ENCODE data around the gene DISC1. TPM values are rescaled to one million over a fixed set of nuclear protein-coding genes. Genes with fewer than 3 reads are reported as not detected.

The DISC1 gene
- total and polyA plus RNA-seq, 5 donors = 2.3 to 7.4 (median 4.6) TPM

- whole genome bisulfite sequencing = 58% methylated on average over 4 of the region's 4 CpGs
- no peak for DNase-seq
- Histone ChIP-seq H3K4me1 (ENCODE audit: control insufficient read depth, insufficient read depth, low read length) (peaks cover 2% of the 10 kb centered on the region), H3K27ac (ENCODE audit: low read length) (no peak overlapping the region), H3K27me3 (ENCODE audit: control insufficient read depth, insufficient read depth) (no peaks in the 10 kb centered on the region), H3K9me3 (ENCODE audit: control insufficient read depth, low read length) (no peaks in the 10 kb centered on the region), H3K4me3 (ENCODE audit: low read length) (no peak overlapping the region)
- intact Hi-C loops (cut with DNase I) = loop anchor here in 1 of 4 donors (10.0 kb wide), 1 partner anchor 117 kb away; no protein-coding TSS in a partner anchor
- ATAC-seq = peak; percentile 56 to 77
Observed at GRCh38 chr1:231981675-231982074, 355.1 kb downstream of the DISC1 start.

- no peak for DNase-seq
- intact Hi-C loops (cut with DNase I) = loop anchor here in 1 of 4 donors (10.0 kb wide), 1 partner anchor 118 kb away; no protein-coding TSS in a partner anchor
- WGBS = 68% methylated on average over 5 of the region's 5 CpGs
- H3K27ac ChIP-seq (ENCODE audit: low read length) = peak overlapping the region; percentile 49
- no peak overlapping the region for H3K4me3 ChIP-seq (ENCODE audit: low read length)
- peak in 1 of 2 donors; percentile 10 for ATAC-seq
- no peaks in the 10 kb centered on the region for H3K9me3 ChIP-seq (ENCODE audit: control insufficient read depth, low read length)
- H3K27me3 ChIP-seq (ENCODE audit: control insufficient read depth, insufficient read depth) = no peaks in the 10 kb centered on the region
- peaks cover 2% of the 10 kb centered on the region for H3K4me1 ChIP-seq (ENCODE audit: control insufficient read depth, insufficient read depth, low read length)
Observed at GRCh38 chr1:231982871-231983587, 356.4 kb downstream of the DISC1 start.

GRCh38 chr1:231983588-231984193, 357.1 kb downstream of the DISC1 start:
- ATAC-seq = no peak

GRCh38 chr1:231985296-231986023, 358.9 kb downstream of the DISC1 start:
- no peaks in the 10 kb centered on the region for H3K9me3 ChIP-seq (ENCODE audit: control insufficient read depth, low read length)
- H3K27me3 ChIP-seq (ENCODE audit: control insufficient read depth, insufficient read depth) = no peaks in the 10 kb centered on the region
- no peak overlapping the region for H3K4me3 ChIP-seq (ENCODE audit: low read length)
- H3K4me1 ChIP-seq (ENCODE audit: control insufficient read depth, insufficient read depth, low read length) = peaks cover 6% of the 10 kb centered on the region
- 83% methylated on average over 4 of the region's 4 CpGs for WGBS
- no peak overlapping the region for H3K27ac ChIP-seq (ENCODE audit: low read length)
- ATAC-seq = no peak
- no peak for DNase-seq
- intact Hi-C loops (cut with DNase I) = loop anchor here in 1 of 4 donors (10.0 kb wide), 1 partner anchor 121 kb away; no protein-coding TSS in a partner anchor

More at GRCh38 chr1:231983588-231984193, 357.1 kb downstream of the DISC1 start:
- 97% methylated on average over 4 of the region's 4 CpGs for WGBS
- no peak for DNase-seq
- no peaks in the 10 kb centered on the region for H3K27me3 ChIP-seq (ENCODE audit: control insufficient read depth, insufficient read depth)
- H3K9me3 ChIP-seq (ENCODE audit: control insufficient read depth, low read length) = no peaks in the 10 kb centered on the region
- H3K4me1 ChIP-seq (ENCODE audit: control insufficient read depth, insufficient read depth, low read length) = peaks cover 2% of the 10 kb centered on the region
- no peak overlapping the region for H3K4me3 ChIP-seq (ENCODE audit: low read length)
- no peak overlapping the region for H3K27ac ChIP-seq (ENCODE audit: low read length)
- intact Hi-C loops (cut with DNase I) = loop anchor here in 1 of 4 donors (10.0 kb wide), 1 partner anchor 119 kb away; no protein-coding TSS in a partner anchor

GRCh38 chr1:231986631-231987336, 360.2 kb downstream of the DISC1 start:
- DNase-seq (peak in 2 of 3 donors; percentile 62 to 80), ATAC-seq (peak; percentile 57 to 71)
- H3K27ac ChIP-seq (ENCODE audit: low read length) = peak overlapping the region; percentile 51
- no peaks in the 10 kb centered on the region for H3K9me3 ChIP-seq (ENCODE audit: control insufficient read depth, low read length)
- intact Hi-C loops (cut with DNase I) = loop anchor here in 1 of 4 donors (10.0 kb wide), 1 partner anchor 122 kb away; no protein-coding TSS in a partner anchor
- H3K27me3 ChIP-seq (ENCODE audit: control insufficient read depth, insufficient read depth) = no peaks in the 10 kb centered on the region
- peaks cover 11% of the 10 kb centered on the region for H3K4me1 ChIP-seq (ENCODE audit: control insufficient read depth, insufficient read depth, low read length)
- 57% methylated on average over 8 of the region's 8 CpGs for WGBS
- H3K4me3 ChIP-seq (ENCODE audit: low read length) = no peak overlapping the region

- intact Hi-C loops (cut with DNase I) = no loop called here
- H3K27ac ChIP-seq (ENCODE audit: low read length) = no peak overlapping the region
- peak; percentile 82 to 95 for ATAC-seq
Observed at GRCh38 chr1:231990388-231990787, 363.8 kb downstream of the DISC1 start.

GRCh38 chr1:231991231-231991630, 364.6 kb downstream of the DISC1 start:
- DNase-seq (no peak), ATAC-seq (no peak)
- Histone ChIP-seq H3K27me3 (ENCODE audit: control insufficient read depth, insufficient read depth) (no peaks in the 10 kb centered on the region), H3K27ac (ENCODE audit: low read length) (peak overlapping the region; percentile 19), H3K4me3 (ENCODE audit: low read length) (no peak overlapping the region), H3K9me3 (ENCODE audit: control insufficient read depth, low read length) (no peaks in the 10 kb centered on the region), H3K4me1 (ENCODE audit: control insufficient read depth, insufficient read depth, low read length) (peaks cover 9% of the 10 kb centered on the region)
- WGBS = 71% methylated on average over 8 of the region's 8 CpGs
- intact Hi-C loops (cut with DNase I) = no loop called here

More at GRCh38 chr1:231990388-231990787, 363.8 kb downstream of the DISC1 start:
- no peaks in the 10 kb centered on the region for H3K9me3 ChIP-seq (ENCODE audit: control insufficient read depth, low read length)
- no peaks in the 10 kb centered on the region for H3K27me3 ChIP-seq (ENCODE audit: control insufficient read depth, insufficient read depth)
- H3K4me1 ChIP-seq (ENCODE audit: control insufficient read depth, insufficient read depth, low read length) = peaks cover 9% of the 10 kb centered on the region
- H3K4me3 ChIP-seq (ENCODE audit: low read length) = no peak overlapping the region
- 35% methylated on average over 5 of the region's 5 CpGs for WGBS
- DNase-seq = peak; percentile 33 to 63 (median 60)

- peaks cover 10% of the 10 kb centered on the region for H3K4me1 ChIP-seq (ENCODE audit: control insufficient read depth, insufficient read depth, low read length)
- H3K27me3 ChIP-seq (ENCODE audit: control insufficient read depth, insufficient read depth) = no peaks in the 10 kb centered on the region
- intact Hi-C loops (cut with DNase I) = no loop called here
- no peak for ATAC-seq
- WGBS = 92% methylated on average over 2 of the region's 2 CpGs
- no peak overlapping the region for H3K27ac ChIP-seq (ENCODE audit: low read length)
- no peak for DNase-seq
- H3K9me3 ChIP-seq (ENCODE audit: control insufficient read depth, low read length) = no peaks in the 10 kb centered on the region
- H3K4me3 ChIP-seq (ENCODE audit: low read length) = no peak overlapping the region
Observed at GRCh38 chr1:231993968-231994455, 367.4 kb downstream of the DISC1 start.

GRCh38 chr1:231998791-231999190, 372.2 kb downstream of the DISC1 start:
- Histone ChIP-seq H3K27me3 (ENCODE audit: control insufficient read depth, insufficient read depth) (no peaks in the 10 kb centered on the region), H3K9me3 (ENCODE audit: control insufficient read depth, low read length) (no peaks in the 10 kb centered on the region), H3K4me3 (ENCODE audit: low read length) (no peak overlapping the region), H3K4me1 (ENCODE audit: control insufficient read depth, insufficient read depth, low read length) (peaks cover 1% of the 10 kb centered on the region), H3K27ac (ENCODE audit: low read length) (no peak overlapping the region)
- 98% methylated on average over 2 of the region's 2 CpGs for WGBS
- intact Hi-C loops (cut with DNase I) = no loop called here
- no peak for DNase-seq
- no peak for ATAC-seq

GRCh38 chr1:232005300-232005699, 378.7 kb downstream of the DISC1 start:
- no peak overlapping the region for H3K4me3 ChIP-seq (ENCODE audit: low read length)
- H3K27ac ChIP-seq (ENCODE audit: low read length) = no peak overlapping the region
- 75% methylated on average over 1 of the region's 1 CpG for WGBS
- H3K27me3 ChIP-seq (ENCODE audit: control insufficient read depth, insufficient read depth) = no peaks in the 10 kb centered on the region
- ATAC-seq (no peak), DNase-seq (no peak)
- no peaks in the 10 kb centered on the region for H3K4me1 ChIP-seq (ENCODE audit: control insufficient read depth, insufficient read depth, low read length)
- intact Hi-C loops (cut with DNase I) = no loop called here
- no peaks in the 10 kb centered on the region for H3K9me3 ChIP-seq (ENCODE audit: control insufficient read depth, low read length)

Measured in right cardiac atrium (tissue), 5 donors.